GM18858 (cell line): Measurements from ENCODE around the gene PSMG3.
A peak's percentile ranks its signal among the peaks of the same experiment; 100 is the strongest.

Experiments used
- ATAC-seq: cut with Tn5 transposase; IDR thresholded peaks from one replicate; pipeline ENCODE4 v1.9.1; 2021; ENCODE audit not compliant: unreplicated experiment

PSMG3 gene, protein sequence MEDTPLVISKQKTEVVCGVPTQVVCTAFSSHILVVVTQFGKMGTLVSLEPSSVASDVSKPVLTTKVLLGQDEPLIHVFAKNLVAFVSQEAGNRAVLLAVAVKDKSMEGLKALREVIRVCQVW

GRCh38 chr7:1569833-1570632 is at the start of gene PSMG3:
Gene PSMG3, minus strand, starts transcription at chr7:1570032. Its CDS starts 693 bp downstream, at chr7:1569339.
- ATAC-seq, result peak; percentile 69

DNA sequence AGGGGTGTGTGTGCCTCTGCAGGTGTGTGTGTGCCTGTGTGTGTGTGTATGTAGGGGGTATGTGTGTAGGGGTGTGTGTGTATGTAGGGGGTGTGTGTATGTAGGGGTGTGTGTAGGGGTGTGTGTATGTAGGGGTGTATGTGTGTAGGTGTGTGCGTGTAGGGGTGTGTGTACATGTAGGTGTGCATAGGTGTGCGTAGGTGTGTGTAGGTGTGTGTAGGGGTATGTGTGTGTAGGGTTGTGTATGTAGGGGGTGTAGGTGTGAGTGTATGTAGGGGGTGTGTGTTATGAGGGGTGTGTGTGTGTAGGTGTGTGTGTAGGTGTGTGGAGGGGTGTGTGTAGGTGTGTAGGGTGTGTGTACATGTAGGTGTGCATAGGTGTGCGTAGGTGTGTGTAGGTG is 48.6 kb upstream of the PSMG3 start:
- no peak for ATAC-seq

DNA sequence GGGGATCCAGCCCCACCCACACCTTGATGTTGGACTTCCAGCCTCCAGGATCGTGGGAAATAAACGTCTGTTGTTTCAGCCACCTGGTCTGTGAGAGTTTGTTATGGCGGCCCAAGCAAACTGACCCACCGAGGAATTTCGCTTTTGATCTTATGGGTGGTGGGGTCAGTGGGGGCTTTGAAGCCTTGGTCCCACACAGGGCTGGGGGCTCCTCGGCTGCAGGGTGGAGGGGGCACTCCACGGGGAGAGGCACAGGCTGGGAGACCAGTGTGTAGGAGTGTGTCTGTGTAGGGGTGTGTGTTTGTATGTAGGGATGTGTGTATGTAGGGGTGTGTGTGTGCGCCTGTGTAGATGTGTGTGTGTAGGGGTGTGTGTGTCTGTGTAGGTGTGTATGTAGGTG is 48.1 kb upstream of the PSMG3 start:
- ATAC-seq, result no peak

DNA sequence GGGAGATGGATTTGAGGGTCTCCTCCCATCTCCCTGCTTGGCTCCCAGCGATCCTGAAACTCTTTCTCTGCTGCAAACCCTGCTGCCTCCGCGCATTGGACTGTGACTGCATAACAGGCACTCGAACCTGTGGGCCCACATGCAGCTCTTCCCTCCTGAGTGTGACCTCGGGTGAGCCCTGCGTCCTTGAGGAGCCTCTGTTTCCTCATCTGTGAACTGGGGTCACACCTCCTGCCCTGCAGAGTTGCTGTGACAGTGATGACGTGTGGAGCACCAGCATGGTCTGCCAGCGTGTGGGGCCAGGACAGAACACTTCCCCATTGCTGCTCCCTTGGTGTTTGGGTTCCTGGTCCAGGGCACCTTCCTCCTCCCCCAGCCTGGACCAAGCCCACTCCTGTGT is 46.9 kb upstream of the PSMG3 start:
- no peak for ATAC-seq

DNA sequence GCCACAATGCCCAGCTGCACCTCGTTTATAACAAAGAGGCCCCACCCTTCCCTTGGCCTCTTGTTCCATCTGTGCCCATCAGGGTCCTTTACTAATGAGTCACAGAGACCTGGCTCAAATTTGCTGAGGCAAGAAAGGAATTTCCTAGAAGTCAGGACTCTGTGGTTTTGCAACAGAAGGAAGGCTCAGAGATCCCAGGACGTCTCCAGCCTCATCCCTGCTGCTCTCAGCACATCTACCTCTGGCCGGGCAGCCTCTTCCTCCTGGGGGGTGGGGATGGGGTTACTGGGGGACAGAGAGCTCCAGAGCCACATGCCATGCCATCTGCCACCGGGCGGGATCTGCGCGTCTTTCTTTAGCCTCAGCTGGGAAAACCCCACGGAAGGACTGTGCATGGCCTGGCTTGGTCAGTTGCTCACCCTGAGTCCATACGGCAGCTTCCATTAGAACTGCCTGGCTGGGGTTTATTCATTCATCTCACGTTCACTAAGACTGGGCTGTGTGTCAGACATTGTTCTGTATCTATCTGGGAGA is 41.9 kb upstream of the PSMG3 start:
- ATAC-seq, result no peak

DNA sequence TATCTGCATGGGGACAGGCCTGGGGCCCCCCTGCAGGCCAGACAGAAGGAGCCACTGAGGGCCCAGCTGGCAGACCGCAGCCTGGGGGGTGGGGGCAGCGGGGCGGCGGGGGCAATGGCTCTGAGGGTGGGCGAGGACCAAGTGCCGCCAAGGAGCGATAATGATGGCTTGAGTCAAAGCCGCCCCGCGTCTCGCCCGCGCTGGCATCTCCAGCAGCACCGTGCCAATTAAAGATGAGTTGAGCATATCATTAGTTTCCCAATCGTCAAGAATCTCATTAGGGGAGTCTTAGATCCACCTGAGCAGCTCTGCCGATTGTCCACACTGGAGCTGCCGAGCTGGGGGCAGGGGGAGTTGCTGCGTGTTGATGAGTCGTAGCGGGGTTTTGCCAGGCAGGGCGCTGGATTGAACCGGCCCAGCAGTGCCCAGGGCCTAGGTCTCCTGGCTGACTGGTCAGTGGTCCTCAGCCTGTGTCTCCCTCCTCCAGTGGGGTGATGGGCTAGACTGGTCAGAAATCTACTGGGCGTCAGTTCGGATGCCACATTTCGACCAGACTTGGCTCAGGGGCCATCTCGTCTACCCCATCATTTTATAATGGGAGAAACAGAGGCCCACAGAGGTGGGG is 41.0 kb upstream of the PSMG3 start:
- ATAC-seq, result no peak

- ATAC-seq, result no peak
Observed at GRCh38 chr7:1610013-1610677, 40.3 kb upstream of the PSMG3 start.

DNA sequence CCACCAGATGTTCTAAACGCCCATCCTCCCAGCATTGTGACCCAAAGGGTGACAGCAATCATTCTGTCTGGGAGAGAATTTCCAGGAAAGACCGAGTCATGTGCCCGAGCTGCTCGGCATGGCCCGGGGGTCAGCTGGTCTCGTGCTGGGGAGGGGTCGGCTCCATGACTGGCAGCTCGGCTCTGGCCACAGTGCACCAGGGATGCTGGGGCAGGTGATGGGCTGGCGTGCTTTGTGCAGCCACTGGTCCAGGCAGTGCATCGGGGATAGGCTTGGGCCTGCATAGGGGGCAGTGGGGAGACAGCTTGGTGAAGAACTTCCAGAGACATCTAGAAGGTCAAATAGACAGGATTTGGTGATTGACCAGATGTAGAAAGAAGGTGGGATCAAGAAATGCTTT is 39.2 kb upstream of the PSMG3 start:
- ATAC-seq, result no peak

DNA sequence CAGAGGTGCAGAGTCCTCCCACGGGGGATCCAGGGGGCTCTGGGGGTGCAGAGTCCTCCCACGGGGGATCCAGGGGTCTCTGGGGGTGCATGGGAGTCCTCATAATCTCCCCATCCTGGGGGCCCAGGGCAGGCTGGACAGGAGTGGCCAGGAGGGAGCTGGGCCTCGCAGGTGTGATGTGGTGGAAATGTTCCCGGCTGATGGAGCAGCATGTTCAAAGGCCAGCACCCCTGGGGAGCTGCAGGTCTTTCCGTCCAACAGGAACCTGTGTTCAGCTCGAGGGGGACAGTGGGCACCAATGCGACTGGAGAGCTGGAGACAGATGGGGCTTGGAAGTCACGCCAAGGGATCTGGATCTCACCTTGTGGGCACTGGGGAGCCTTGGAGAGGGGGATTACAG is 38.5 kb upstream of the PSMG3 start:
- no peak for ATAC-seq

- no peak for ATAC-seq
Observed at GRCh38 chr7:1607696-1608095, 37.9 kb upstream of the PSMG3 start.

DNA sequence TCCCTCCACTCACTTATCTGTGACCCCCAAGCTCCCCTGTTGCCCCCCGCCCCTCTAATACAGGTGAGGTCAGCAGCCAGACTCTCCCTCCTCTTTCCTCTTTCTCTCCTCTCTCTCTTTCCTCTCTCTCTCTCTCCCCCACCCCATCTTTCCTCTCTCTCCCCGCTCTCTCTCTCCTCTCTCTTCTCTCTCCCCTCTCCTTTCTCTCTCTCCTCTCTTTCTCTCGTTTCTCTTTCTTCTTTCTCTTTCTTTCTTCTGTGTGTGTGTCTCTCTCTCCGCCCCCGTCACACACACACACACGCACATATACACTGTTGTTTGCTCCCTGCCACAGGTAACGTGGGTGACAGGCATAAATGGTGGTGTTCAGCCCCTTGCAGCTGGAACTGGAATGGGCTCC is 37.2 kb upstream of the PSMG3 start:
- no peak for ATAC-seq

DNA sequence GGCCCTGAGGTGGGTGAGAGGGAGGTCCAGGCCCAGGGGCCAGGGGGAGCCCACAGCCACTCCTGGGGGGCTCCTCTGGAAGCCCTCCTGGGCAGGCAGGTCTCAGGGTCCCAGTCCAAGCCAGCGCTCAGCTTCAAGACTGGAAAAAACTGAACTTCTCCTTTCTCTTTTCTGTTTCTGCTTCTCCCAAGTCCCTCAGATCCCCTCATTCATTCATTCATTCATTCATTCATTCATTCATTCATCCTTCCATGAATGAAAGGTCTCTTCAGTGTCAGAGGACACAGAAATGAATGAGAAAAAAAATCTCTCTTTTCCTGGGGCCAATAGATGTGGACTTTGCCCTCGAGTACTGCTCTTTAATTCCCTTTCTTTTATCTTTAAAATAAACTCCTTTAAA is 34.6 kb upstream of the PSMG3 start:
- no peak for ATAC-seq

- ATAC-seq, result no peak
Observed at GRCh38 chr7:1603346-1604225, 33.8 kb upstream of the PSMG3 start.

DNA sequence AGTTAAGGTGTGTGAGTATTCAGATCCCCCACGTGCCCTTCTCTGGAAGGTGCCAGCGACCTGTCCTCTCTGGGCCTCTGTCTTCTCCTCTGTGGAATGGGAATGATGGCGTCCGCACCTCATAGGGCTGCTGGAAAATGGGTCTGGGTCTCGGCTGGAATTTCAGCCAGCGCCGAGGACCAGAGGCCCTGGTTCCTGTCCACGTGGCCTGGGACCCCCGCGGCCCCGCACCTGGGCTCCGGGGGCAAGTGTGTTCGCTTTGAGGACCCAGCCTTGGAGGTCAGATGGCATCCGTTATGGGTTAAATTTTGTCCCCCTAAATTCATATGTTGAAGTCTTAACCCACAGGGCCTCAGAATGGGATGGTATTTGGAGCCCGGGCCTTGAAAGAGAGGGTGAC is 32.6 kb upstream of the PSMG3 start:
- ATAC-seq, result no peak

DNA sequence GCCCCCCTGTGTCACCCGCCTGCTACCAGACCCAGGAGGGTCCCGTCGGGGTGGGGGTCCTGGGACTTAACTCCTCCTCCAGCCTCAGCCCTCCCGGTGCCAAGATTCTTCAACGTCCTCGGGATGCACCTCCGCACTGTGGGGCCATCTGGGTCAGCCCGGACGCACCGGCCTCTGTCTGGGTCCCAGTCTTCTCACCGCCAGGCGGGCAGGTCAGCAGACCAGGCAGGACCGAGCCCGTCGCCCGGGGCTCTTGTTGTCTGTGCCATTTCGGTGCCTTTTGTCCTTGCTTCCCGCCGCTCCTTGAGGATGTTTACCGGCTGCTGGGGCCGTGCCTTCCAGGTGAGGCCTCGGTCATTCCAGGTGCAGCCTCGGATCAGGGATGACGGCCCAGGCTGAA is 32.1 kb upstream of the PSMG3 start:
- no peak for ATAC-seq

DNA sequence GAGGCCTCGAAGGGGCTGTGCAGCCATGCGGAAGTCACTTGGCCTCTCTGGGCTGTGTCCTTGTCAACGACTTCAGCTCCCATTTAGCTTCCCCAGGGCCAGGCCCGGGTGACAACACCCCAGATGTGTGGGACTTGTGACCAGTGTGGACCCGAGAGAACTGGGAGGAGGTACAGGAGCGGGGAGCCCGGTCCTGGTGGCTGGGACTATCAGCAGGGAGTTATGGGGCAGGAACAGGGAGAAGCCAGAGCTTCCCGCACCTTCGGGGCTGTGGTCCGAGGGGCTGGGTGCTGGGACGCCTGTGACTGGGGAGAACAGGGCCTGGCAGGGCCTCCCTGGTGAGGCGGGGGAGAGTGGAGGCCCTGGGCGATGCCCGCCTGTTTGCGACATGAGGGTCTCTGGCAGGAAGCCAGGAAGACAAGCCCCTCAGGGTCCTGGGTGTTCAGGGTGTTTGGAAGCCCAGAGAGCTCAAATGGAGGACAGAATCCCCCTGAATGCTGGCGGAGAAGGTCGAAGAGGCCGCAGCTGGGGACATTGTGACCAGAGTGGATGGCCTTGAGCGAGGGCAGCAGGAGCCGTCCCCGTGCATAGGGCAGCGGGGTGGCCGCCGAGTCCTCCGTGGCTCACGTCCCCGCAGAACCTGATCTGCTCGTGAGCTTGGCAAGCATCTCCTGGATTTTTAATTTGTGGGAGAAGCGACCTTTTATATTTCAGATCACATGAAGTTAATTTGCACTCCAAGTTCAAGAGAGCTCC is 30.0 kb upstream of the PSMG3 start:
- ATAC-seq, result no peak

DNA sequence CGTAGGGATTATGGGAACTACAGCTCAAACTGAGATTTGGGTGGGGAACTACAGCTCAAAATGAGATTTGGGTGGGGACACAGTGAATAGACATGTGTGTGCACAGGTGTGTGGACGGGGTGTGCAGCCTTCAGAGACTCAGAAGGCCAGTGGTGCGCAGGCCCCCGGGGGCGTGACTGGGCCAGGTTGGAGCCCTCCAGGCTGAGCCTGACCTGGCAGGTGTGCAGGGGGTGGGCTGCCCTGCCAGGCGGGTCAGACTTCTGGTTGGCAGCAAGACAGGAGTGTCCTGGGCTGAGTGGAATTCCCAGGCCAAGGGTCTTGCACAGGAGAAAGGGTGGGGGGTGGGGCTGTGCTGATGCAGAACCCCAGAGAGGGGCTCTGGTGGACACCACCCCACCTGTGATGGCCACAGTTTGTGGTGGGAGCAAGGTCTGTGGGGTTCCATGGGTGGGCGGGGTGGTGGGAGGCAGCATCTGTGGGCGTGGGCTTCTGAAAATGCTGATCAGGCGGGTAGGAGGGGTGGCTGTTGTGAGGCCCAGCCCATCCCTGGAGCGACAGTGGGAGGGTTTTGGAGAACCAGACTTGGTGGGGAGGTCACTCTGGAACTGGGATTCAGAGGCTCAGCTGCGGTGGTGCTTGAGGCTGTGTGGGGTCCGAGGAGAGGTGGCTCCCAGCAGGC is 29.3 kb upstream of the PSMG3 start:
- ATAC-seq, result no peak

DNA sequence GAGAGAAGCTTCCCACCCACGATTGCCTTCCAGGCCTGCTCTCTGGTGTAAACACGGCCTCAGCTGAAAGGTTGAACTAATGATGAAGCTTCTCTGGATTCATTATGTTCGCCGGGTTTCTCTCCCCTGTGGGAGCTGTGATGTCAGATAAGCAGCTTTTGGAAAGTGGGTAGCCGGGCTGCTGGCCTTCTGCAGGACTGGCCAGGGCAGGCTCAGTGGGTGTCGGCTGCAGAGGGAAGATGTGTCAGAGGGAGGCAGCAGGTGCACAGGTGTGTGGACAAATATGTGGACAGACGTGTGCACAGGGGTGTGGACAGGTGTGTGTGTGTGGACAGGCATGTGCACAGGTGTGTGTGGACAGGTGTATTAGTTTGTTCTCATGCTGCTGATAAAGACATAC is 28.5 kb upstream of the PSMG3 start:
- no peak for ATAC-seq

DNA sequence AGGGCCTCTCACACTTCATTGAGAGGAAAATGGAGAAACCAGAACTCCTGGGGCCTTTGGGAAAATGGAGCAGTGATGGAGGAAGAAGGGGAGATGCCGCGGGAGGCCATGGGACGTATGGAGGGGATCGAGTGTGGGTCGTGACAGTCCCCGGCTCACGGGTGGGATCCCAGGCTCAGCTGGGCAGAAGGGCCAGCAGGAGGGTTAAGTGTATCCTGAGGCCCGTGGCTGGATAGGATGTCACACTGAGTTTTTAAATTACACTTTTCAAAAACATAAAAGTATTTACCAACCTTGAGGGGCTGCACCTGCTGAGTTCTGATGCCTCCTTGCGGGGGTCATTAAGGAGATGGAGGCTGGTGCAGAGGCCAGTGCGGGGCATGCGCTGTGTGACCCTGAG is 28.0 kb upstream of the PSMG3 start:
- no peak for ATAC-seq
